Stimulated activated CD8-positive, alpha-beta memory T cell treated with anti-CD3 and anti-CD28 coated beads, Interleukin-4, amount 100 ng/mL, for 4 hours (primary cell): Measurements from ENCODE around the gene BRME1.

Source experiments
- DNase-seq, 2 donors: peaks; one replicate each; pipeline ENCODE4 v3.0.0-alpha.2; 2020; ENCODE audit warnings: low read depth in 2 of 2, low spot score in 1 of 2

BRME1 gene

DNA sequence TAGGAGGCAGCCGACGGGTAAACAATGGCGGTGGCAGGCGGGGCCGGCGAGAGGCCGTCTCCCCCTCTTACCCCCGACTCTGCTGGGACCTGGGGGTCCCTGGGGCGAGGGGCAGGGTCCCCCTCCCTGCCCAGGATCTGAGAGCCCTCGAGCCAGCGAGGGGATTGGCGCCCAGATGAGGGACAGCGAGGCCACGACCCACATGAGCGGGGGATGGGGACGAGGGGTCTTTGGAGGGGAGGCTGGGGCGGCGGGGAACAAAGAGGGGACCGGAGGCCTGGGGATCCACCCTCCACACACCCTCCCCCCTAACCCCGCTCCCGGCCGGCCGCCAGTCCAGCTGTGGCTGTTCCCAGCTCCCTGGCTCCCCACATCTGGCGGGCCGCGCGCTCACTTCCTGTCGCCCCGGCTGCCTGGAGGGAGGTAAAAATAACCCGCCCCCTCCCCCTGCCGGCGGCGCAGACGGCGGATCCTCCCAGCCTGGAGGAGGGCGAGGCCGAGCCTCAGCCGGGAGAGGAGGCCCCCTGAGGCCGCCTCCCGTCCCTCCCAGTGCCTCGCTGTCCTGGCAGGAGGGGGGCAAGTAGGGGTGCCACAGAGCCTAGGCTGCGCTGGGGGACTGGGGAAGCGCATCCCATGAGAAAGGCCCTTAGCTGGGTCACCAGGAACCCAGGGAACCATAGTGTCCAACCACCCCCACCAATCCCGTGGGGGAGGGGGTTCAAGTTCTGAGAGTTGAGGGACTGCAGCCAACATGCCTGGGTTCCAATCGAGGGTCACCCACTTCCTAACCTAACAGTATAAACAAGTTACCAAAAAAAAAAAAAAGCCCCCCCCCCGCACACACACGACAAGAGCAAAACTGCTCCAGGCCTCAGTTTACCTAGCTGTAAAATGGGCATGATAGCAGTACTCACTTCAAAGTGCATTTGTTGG is 58.2 kb downstream of the BRME1 start:
- DNase-seq = peak in 1 of 2 donors; percentile 66

DNA sequence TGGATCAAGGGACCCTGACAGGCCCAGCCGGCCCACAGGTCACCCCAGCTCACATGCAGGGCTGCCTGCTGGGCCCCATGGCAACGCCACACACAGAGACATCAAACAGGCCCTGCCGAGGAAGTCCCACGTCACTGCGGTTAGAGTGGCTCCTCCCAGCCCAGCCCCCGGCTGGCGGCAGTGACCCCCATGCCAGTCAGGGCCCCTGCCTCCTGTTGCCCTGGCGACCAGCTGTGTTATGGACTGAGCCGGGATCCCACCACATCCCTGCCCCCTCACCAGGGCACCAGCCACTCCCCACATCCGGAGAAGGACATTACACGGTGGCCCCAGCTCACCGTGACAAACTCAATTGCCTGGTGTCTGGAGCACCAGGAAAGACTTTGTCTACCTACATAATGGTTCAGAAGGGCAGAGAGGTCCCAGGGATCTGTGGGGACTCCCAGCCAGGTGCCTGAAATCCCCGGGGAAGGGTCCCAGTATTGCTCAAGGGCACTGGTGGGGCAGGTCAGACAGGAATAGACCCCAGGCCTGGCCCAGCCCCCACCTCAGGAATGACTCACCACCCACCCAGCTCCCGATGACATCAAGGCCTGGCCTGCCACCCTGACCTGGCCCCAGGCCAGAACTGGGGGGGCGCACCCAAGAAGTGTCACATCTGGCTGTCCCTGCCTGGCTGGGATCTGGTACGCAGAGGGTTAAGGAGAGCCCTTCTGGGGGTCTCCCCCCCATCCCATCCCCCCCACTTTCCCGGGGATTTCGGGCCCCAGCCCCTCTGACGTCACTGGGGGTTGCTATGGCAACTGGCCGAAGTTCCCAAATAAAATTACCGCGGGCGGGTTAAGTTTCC is 59.1 kb downstream of the BRME1 start:
- DNase-seq = peak; percentile 79 to 93

DNA sequence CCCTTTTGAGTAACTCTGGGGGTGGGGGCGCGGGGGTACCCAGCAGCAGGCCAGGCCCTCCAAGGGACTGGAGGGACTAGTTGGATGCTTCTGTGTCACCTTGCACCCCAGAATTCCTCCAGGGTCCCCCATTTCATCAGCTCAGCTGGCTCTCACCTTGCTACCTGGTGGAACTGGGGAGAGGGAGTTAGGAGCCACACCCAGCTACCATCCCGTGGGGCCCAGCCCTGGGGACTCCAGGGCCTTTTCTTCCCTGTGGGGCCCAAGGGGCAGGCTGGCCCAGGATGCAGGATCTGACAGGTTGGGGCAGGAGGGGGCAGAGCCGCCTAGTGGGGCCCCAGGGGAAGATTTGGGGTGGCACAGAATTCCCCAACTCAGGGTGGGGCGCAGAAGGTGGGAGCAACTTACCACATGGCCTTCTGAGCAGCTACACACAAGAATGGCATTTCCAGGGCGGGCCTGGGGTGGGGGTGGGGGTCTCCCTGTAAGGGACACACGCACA is 61.7 kb downstream of the BRME1 start:
- no peak for DNase-seq

DNA sequence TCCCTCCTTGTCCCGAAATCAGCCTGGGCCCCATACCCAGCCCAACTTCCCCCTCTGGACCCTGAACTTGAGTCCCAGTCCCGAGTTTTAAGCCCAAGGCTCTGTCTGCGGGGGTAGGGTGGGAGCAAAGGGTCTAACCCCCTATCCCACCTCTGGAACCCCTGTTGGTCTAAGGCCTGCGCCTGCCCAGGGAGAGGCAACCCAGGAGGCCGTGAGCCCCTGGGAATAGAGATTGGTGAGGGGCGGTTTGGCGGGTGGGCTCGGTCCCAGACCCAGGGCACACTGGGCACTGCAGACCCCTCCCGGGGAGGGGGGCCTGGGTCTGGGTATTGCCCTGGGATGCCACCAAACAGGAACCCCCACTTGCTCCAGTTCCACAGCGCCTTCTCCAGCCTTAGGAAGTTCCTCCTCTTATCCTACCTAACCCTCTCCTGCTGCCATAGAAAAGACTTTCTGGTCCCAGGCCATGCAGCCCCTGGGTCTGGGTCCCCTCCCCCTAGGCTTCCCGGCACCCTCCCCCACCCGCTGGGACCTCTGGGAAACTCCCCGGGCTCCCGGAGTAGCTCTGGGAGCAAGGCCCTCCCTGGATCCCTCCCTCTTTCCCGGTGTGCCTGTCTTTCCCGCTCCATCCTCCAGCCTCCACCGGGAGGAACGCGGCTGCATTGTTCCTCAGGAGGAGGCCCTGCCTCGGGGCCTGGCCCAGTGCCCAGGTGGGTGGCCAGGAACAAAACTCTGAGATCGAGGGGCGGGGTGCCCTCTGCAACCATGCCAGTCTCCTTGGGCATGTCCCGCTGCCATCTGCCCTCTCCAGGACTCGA is 62.6 kb downstream of the BRME1 start:
- no peak for DNase-seq

DNA sequence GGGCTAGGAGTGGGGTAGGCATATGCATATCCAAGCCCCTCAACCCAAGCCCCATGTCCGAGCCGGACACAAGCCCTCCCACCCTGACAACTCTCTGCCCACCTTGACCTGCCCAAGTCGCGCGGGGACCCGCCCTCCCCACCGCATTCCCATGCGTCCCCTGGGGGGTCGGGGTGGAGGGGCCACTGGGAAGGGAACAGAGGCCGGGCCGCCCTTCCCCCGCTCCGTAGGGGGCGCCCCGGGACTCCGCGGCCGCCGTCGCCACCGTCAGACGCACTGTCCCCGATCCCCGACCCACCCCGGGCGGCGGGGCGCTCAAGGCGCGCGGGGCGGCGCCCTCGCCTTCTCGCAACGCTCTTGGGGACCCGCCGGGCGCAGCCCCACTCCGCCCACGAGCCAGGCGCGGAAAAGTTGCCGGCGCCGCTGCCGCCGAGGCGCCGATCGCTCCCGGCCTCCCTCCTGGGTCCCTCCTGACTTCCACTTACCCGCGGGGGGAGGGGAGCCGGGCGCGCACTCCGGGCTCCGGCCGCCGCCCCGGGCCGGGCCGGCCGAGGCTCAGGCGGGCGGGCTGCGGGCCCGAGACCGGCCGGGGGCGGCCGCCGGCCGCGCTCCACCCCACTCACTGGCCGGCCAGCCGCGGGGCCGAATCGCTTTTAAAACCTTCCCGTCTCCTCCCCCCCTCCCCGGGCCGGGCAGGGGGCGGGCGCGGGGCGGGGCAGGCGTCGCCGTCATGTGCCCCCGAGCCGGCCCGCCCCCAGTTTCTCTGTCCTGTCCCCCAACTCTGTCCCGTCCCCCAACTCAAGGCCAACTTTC is 63.4 kb downstream of the BRME1 start:
- DNase-seq = peak in 1 of 2 donors; percentile 63

DNA sequence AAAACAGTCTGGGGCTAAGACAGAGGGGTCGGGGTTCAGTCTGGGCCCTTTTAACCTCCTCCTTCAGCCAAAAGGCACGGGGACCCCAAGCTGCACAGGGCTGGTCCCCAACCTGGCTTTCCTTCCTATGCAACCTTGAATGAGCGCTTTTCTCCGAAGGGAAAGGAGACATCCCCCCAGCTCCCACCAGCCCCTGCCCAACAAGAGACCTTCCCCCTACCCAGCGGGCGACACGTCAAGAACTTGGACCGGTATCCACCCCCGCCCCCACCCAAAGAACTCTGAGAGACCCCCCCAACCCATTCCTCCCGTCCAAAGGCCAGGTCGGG is 64.0 kb downstream of the BRME1 start:
- DNase-seq = no peak

DNA sequence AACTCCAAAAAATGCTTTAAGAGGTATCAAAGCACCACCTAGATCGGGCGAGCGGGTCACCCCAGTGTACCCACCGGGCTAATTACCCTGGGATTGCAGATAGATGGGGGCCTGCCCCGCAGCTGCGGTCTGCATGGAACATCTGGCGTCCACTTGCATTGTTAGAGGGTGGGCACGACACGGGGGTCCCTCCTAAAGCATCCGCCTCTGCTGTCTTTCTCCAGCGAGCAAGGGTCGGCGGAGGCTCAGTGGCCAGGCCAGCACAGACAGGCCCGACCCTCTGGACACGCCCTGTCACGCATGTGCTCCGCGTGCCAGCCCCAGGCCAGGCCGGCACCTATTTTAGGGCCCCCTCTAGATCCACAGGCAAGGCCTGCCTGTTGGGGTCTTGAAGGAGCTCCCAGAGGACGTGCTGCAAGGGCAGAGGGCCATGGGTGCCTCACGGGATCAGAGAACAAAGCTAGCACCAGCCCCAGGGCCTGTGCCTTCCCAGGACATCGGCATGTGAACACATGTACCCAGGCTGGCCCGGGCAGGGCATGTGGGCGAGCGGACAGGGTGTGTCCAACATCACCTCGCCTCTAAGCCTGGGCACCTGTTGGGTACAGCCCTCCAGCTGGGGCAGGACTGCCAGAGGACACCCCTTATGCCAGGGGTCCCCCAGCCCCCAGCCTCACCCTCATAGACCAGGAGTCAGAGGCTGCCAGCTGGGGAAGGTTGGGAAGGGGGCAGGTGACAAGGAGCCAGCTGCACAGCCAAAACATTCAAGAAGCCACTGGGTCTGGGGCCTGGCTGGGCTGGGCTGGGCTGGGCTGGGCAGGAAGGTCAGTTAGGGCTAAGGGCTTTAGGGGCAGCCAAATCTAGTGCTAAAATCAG is 64.6 kb downstream of the BRME1 start:
- no peak for DNase-seq

DNA sequence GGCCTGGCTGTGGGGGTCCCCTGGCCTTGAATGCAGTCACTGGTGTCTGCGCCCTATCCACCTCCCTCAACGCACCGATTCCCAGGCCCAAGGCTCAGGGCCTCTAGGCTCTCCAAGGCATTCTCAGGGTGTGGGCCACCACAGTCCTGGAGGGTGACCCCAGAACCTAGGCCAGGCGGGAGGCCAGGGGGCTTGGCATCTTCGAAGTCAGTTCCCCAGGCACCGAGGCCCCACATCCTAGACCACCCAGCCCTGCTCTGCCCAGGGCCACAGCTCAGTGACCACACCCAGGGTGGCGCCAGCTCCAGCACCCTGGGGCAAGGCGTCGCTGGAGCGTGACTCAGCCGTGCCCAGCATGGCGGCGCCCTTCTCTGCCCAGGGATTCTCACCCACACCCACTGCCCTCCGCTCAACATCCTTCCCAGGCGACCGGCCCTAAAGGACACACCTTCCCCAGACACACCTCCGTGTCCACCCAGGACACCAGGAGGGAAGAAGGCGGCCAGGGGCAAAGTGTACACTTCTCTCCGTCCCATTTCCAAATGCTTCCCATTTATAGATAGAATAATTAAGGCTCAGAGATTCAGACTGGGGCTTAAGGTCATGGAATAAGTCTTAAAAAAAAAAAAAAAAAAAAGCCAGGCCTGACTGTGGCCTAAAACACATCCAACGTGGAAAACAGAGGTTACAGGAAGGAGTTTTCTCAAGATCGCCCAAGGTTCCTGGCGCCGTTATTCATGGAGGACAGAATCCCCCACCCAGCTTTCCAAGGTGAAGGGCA is 65.4 kb downstream of the BRME1 start:
- no peak for DNase-seq

DNA sequence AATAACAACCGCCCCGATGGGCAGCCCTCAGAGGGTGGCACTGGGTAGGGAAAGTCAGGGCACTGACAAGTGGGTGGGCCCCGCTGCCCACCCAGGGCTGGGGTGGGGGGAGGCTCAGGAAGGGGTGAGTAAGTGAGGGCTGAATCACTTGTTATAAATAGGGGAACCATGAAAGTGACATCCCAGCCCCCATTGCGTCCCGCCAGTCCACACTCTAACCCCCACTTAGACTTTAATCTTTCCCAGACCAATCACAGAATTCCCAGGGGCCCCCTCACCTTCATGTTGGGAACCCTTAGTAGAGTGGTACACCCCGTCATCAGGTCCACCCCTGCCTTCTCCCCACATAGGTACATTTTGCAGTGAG is 66.0 kb downstream of the BRME1 start:
- DNase-seq = peak in 1 of 2 donors; percentile 71

DNA sequence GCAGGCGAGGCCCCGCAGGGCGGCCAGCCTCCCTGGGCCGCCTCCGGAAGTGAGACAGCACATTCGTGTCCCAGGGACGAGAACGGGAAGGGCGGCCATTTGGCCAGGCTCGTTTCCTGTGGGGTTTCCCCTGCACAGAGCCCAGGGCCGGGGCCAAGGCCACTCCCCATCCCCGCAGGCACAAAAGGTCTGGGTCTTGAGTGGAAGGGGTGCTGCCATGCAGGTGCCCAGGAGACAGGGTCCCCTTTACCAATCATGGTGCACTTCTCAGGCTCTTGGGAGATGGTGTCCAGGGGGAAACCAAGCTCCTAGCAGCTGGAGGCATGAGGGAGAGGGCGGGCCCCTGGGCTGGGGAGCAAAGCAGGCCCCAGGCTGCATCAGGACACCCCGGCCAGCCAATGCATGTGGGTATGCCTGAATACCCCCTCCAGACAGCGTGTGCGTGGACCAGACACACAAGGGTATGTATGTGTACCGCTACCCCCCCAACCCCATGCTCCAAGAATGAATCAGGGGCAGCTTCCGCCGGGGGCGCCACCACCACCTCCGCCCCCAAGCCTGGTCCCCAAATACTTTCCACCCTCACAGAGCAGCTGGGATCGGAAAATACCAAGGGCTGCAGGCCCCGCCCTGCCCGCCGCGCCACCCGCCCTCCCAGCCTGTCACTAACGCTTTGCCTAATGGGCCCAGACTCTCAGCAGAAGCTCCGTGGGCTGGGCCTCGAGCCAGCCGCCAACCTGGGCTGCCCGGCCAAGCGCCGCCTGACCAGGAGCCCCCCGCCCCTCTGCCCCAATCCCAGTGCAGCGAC is 66.6 kb downstream of the BRME1 start:
- peak; percentile 79 to 89 for DNase-seq

DNA sequence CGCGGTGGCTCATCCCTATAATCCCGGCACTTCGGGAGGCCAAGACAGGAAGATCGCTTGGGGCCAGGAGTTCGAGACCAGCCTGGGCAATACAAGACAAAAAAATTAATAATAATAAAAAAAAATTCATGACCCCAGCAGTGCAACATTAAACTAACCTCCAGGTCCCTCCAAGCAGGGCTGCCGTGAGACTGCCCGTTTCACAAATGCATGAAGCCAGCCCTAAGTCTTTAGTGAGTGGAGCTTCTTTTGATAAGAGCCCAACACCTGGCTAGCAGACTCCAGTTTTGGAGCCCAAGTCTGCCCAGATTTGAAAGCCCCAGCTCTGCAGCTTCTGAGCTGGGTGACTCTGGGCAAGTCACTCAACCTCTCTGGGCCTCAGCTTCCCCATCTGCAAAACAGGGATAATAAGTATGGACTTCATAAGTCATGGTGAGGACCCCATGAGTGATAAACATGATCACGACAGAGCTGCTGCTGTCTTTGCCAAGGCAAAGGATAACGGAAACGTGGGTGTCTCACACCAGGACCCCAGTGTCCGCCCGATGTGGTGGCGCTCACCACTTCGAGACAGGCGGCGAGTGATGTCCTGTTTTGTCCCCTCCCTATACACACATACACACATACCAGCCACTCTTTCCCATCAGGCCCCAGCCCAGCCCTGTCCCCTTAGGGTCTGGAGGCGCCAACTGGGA is 67.3 kb downstream of the BRME1 start:
- no peak for DNase-seq

DNA sequence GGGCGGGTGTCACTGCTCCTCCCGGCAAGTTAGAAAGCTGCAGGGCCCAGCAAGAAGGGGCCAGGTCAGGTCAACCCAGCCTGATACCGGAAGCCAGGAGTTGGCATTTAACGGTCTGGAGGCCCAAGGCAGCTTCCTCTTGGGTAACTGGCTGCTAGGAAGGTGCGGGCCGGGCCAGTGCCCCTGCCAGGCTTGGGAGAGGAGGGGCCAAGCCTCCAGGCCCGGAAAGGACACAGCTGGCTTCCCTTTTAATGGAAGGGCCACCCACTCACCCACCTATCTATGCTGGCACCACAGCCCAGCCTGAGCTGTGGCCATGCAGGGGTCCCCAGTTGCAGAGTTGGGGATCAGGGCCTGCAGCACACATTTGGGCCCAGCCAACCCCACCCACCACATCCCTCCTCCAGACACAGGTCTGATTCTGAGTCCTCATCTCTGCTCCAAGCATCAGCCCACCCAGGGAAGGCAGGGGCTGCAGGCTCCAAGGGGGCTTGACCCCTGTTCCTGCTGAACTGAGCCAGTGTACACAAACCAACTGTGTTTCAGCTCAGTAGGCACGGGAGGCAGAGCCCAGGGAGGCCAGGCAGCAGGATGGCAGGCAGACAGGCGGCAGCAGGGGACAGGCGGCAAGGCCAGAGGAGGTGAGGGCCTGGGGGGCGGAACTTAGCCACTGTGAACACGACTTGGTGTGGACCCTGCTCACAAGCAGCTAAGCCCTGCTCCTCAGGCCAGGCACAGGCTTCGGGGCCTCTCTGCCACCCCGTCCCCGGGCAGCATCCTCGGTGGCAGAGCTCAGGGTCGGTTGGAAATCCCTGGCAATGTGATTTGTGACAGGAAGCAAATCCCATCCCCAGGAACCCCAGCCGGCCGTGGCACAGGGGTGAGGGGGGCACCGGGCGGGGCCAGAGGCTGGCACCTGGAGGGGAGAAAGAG is 69.9 kb downstream of the BRME1 start:
- no peak for DNase-seq

DNA sequence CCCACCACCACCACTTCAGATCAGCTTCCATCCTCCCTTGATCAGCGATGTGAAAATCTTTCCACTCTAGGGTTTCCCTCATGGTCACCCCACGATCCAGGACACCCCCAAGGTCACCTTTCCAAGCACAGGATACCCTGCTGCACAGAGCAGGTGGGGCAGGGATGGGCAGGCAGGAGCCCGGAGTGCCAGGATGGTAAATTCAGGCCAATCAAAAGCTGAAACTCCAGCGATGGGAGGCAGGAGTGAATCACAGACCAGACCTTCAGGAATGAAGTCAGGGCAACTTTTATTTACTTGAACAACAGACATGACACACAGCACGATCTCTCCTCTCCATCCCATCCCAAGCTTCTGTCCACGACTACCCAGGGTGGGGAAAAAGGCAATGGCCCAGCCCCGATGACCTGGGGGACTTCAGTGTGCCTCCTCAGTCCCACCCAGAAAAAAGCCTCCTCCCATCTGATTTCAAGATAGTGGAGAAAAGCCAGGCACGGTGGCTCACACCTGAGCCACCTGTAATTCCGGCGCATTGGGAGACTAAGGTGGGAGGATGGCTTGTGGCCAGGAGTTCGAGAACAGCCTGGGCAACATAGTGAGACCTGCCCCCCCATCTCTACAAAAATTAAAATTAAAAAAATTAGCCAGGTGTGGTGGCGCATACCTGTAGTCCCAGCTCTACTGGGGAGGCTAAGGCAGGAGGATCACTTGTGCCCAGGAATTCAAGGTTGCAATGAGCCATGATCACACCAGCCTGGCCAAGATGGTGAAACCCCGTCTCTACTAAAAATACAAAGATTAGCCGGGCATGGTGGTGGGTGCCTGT is 71.5 kb downstream of the BRME1 start:
- DNase-seq = no peak

DNA sequence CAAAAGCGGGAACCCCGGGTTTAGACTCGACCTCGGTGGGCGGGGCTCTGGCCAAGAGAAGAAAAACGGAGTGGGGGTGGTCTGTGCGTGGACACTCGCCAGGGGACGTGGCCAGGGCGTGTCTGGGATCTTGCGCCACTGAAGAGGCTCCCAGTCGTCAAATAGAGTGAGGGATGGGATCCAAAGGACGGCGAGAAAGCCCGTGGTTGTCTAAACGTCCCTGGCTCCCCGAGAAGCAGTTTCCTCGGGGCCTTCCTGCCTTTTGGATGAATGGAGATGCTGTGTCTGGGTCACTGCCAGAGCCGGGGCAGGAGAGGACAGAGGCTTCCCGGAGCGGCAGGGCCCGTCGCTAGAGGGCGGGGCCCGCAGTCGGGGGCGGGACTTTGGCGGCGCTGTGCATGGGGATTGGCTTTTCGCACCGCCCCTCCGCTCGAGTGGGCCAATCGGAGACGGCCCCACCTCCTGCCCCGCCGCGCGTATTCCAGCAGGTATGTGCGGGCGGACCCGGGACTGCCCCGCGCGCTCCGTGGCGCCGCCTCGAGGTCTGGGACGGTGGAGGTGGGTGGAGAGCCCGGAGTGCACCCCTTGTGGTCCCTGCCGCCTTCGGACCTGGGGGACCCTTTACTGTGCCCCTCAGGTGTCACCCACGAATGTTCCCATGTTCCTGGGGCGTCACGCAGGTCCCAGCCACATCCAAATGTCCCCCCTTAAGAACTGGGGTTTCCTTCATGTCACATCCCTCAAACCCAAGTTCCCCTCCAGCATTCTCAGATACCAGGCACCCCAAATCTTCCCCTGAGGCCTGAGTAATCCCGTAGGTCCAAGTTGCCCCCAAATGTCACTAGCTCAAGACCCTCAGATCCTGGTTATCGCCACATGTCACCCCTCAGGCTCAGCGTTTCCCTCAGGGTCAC is 72.3 kb downstream of the BRME1 start:
- DNase-seq = peak; percentile 81 to 82
